Measurements from ENCODE around the gene STIM1.

DNA sequence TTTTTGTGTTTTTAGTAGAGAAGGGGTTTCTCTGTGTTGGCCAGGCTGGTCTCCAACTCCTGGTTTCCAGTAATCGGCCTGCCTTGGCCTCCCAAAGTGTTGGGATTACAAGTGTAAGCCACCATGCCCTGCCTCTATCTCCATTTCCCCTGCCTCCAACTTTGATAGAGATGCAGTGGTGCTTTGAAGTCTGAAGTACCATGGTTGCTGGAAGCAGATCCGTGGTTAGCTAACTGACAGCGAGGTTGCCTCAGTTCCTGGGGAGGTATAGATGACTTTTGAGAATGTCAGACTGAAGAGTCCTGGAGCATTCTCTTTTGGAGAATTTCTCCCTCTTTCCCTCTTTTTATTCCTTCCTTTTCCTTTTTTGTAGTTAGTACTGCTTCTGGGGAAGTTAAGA is 127.6 kb downstream of the STIM1 start:
- TF ChIP-seq CTCF (IDR thresholded peaks at IDR 0.05; ENCODE audit: insufficient read depth, low read length, poor library complexity, severe bottlenecking) (no peak), EZH2phosphoT487 (conservative IDR thresholded peaks at IDR 0.05; ENCODE audit: low read length) (no peak)

Measured in SU-DHL-6 (cell line).